Osteocyte (in vitro differentiated cells): ENCODE data around the gene ANXA7. TPM values are rescaled to one million over a fixed set of nuclear protein-coding genes. Genes with fewer than 3 reads are reported as not detected.

Experiments used
- DNase-seq: peaks from one replicate; pipeline ENCODE4 v3.0.0; 2021; ENCODE audit warnings: mixed read lengths; ENCODE audit not compliant: unreplicated experiment; ENCODE audit errors: extremely low spot score
- H3K27ac Mint-ChIP-seq: one replicate; pipeline ENCODE4 v1.8.0; 2021; ENCODE audit warnings: mild to moderate bottlenecking, mixed read lengths; ENCODE audit not compliant: unreplicated experiment
- H3K27me3 Mint-ChIP-seq: one replicate; pipeline ENCODE4 v1.8.0; 2021; ENCODE audit warnings: mixed read lengths; ENCODE audit not compliant: unreplicated experiment
- H3K36me3 Mint-ChIP-seq: one replicate; pipeline ENCODE4 v1.8.0; 2021; ENCODE audit warnings: mixed read lengths; ENCODE audit not compliant: unreplicated experiment
- H3K4me1 Mint-ChIP-seq: one replicate; pipeline ENCODE4 v1.8.0; 2021; ENCODE audit warnings: mixed read lengths; ENCODE audit not compliant: unreplicated experiment
- H3K4me3 Mint-ChIP-seq: one replicate; pipeline ENCODE4 v1.8.0; 2021; ENCODE audit warnings: mild to moderate bottlenecking, moderate library complexity, mixed read lengths; ENCODE audit not compliant: unreplicated experiment
- H3K9me3 Mint-ChIP-seq: one replicate; pipeline ENCODE4 v1.8.0; 2021; ENCODE audit warnings: mixed read lengths; ENCODE audit not compliant: unreplicated experiment
- total RNA-seq: library from RNA; stranded (reverse); gene quantifications from 2 replicates; pipeline ENCODE4 v1.2.1, GENCODE V29; 2021
- TF ChIP-seq, protein P1 (sequence below): fragments of 200-600 bp; sonication (generic); IDR thresholded peaks from 2 replicates; pipeline ENCODE4 v1.5.0; 2021; ENCODE audit warnings: antibody characterized with exemption, mild to moderate bottlenecking, moderate library complexity

The ANXA7 gene
- total RNA-seq, 1 donor from 2014 or later, result 83.5 TPM

DNA sequence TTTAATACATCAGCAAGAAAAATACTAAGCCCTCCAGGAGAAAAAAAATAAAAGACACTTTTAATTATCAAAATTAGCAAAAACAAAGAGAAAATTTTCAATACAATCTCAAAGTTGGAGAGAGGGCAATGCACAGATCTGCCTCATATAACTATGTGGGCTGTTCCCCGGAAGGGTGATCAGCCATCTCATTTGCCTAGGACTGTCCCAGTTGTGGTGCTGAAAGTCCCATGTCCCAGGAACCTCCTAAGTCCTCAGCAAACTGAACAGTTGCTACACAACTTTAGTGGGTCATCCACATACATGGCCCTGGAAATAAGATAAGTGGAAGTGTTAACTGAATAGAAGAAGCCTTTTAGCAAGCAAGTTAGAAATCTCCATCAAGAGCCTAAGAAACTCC, 69.6 kb downstream of the ANXA7 start:
- no peak overlapping the region for H3K4me3 Mint-ChIP-seq
- TF ChIP-seq, protein P1, sequence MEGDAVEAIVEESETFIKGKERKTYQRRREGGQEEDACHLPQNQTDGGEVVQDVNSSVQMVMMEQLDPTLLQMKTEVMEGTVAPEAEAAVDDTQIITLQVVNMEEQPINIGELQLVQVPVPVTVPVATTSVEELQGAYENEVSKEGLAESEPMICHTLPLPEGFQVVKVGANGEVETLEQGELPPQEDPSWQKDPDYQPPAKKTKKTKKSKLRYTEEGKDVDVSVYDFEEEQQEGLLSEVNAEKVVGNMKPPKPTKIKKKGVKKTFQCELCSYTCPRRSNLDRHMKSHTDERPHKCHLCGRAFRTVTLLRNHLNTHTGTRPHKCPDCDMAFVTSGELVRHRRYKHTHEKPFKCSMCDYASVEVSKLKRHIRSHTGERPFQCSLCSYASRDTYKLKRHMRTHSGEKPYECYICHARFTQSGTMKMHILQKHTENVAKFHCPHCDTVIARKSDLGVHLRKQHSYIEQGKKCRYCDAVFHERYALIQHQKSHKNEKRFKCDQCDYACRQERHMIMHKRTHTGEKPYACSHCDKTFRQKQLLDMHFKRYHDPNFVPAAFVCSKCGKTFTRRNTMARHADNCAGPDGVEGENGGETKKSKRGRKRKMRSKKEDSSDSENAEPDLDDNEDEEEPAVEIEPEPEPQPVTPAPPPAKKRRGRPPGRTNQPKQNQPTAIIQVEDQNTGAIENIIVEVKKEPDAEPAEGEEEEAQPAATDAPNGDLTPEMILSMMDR, result no peak
- no peak overlapping the region for H3K27ac Mint-ChIP-seq
- H3K27me3 Mint-ChIP-seq, result peaks cover 29% of the 10 kb centered on the region
- no peaks in the 10 kb centered on the region for H3K9me3 Mint-ChIP-seq
- H3K4me1 Mint-ChIP-seq, result no peaks in the 10 kb centered on the region
- no peak for DNase-seq
- no peaks in the 10 kb centered on the region for H3K36me3 Mint-ChIP-seq

DNA sequence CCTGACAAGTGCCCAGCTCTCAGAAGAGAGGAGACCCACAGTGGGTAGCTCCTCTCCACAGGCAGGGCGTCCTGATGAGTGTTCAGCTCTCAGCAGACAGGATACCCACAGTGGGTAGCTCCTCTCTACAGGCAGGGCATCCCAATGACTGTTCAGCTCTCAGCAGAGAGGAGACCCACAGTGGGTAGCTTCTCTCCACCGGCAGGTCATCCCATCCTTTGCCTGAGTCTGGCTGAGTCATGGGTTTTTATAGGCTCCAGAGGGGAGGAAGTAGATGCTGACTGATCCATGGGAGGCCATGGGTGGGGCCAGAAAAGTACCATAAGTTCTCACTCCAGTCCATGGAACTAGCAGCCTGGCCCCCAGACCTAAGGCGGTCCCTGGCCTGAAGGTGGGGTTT, 73.7 kb downstream of the ANXA7 start:
- no peaks in the 10 kb centered on the region for H3K36me3 Mint-ChIP-seq
- TF ChIP-seq, protein P1, result no peak
- no peaks in the 10 kb centered on the region for H3K9me3 Mint-ChIP-seq

DNA sequence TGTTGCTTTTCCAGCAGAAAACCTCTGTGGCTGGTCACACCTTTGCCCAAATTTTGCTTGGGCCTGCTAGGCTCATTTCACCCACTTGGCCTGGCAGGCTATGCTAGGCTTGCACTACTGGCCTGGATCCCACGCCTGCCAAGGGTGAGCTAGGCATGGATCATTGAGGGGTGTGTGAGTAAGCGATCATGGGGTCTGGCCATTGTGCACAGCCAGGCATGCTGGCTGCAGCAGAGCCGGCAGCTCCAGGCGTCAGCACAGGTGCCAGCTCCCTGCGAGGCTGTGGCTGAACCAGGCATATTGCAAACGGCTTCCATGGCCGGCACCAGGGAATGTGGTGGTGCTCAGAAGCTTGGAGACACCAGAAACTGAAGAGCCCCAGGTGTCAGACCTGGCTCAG, 74.4 kb downstream of the ANXA7 start:
- no peaks in the 10 kb centered on the region for H3K9me3 Mint-ChIP-seq
- no peak for DNase-seq
- no peak overlapping the region for H3K4me3 Mint-ChIP-seq
- H3K27me3 Mint-ChIP-seq, result peaks cover 6% of the 10 kb centered on the region
- H3K36me3 Mint-ChIP-seq, result no peaks in the 10 kb centered on the region
- TF ChIP-seq, protein P1, result no peak
- no peaks in the 10 kb centered on the region for H3K4me1 Mint-ChIP-seq
- no peak overlapping the region for H3K27ac Mint-ChIP-seq

More for the DNA sequence above, 73.7 kb downstream of the ANXA7 start:
- H3K4me1 Mint-ChIP-seq, result no peaks in the 10 kb centered on the region
- peaks cover 9% of the 10 kb centered on the region for H3K27me3 Mint-ChIP-seq
- DNase-seq, result no peak
- H3K4me3 Mint-ChIP-seq, result no peak overlapping the region
- no peak overlapping the region for H3K27ac Mint-ChIP-seq

DNA sequence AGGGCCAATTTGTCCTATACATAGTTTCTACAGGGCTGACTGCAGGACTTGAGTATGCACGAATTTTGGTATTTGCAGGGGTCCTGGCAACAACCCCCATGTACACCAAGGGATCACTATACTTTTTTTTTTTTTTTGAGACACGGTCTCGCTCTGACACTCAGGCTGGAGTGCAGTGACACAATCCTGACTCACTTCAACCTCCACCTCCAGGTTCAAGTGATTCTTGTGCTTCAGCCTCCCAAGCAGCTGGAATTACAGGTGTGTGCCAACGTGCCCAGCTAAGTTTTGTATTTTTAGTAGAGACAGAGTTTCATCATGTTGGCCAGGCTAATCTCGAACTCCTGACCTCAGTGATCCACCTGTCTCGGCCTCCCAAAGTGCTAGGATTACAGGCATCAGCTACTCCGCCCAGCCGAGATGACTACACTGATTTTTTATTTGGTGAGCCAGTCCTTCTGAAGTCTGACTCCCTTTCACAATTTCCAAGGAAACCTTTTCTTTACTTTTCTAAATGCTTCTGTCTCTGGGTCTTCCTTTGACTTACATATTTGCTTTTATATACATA, 75.0 kb downstream of the ANXA7 start:
- no peak overlapping the region for H3K4me3 Mint-ChIP-seq
- no peaks in the 10 kb centered on the region for H3K4me1 Mint-ChIP-seq
- H3K27me3 Mint-ChIP-seq, result peaks cover 8% of the 10 kb centered on the region
- H3K36me3 Mint-ChIP-seq, result no peaks in the 10 kb centered on the region
- TF ChIP-seq, protein P1, result no peak
- no peak for DNase-seq
- no peak overlapping the region for H3K27ac Mint-ChIP-seq
- H3K9me3 Mint-ChIP-seq, result no peaks in the 10 kb centered on the region

DNA sequence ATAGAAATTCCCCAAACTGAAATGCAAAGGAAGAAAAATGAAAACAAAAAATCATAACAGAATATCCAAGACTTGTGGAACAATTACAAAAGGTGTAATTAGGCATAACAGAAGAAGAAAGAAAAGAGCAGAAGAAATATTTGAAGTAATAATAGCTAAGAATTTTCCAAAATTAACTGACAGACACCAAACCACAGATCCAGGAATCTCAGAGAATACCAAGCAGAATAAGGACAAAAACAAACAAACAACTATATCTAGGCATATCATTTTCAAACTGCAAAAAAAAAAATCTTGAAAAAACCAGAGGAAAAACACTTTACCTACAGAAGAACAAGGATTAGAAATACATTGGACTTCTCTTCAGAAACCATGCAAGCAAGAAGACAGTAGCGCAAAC, 80.7 kb downstream of the ANXA7 start:
- Mint-ChIP-seq H3K4me3 (no peak overlapping the region), H3K9me3 (no peaks in the 10 kb centered on the region), H3K36me3 (no peaks in the 10 kb centered on the region), H3K27ac (no peak overlapping the region), H3K27me3 (peaks cover 36% of the 10 kb centered on the region), H3K4me1 (no peaks in the 10 kb centered on the region)
- no peak for DNase-seq
- TF ChIP-seq, protein P1, result no peak
